Tibial artery (tissue), 4 donors: ENCODE measurements around the gene UVSSA.
A peak's percentile ranks its signal among the peaks of the same experiment; 100 is the strongest.
"Not testable (repeated sequence)": the region's sequence is repeated elsewhere in the genome, so short reads cannot be mapped to it uniquely, and the experiment has no call there.

Experiments
- DNase-seq, 2 donors: peaks; one replicate each; pipeline ENCODE4 v3.0.0-alpha.2; 2019
- H3K27ac ChIP-seq, 2 donors: fragments of 200-600 bp; sonication (generic) in 1 of 2; 1 replicate in 1 of 2; 2 replicates in 1 of 2; pipeline ENCODE4 v1.5.1; 2018 to 2019; ENCODE audit warnings: mild to moderate bottlenecking in 1 of 2
- H3K27me3 ChIP-seq, 2 donors: fragments of 200-600 bp; sonication (generic) in 1 of 2; one replicate each; pipeline versions ENCODE4 v1.5.1 to v1.6.0; 2016 to 2019
- H3K36me3 ChIP-seq, 3 donors: fragments of 200-600 bp; sonication (generic) in 2 of 3; one replicate each; pipeline ENCODE4 v1.5.1; 2016 to 2019; ENCODE audit warnings: mild to moderate bottlenecking in 2 of 3
- H3K4me1 ChIP-seq, 4 donors: fragments of 200-600 bp; sonication (generic) in 2 of 4; 1 replicate in 3 of 4; 2 replicates in 1 of 4; pipeline ENCODE4 v1.5.1; 2016 to 2019
- H3K4me3 ChIP-seq, 2 donors: fragments of 200-600 bp; sonication (generic) in 1 of 2; 1 replicate in 1 of 2; 2 replicates in 1 of 2; pipeline ENCODE4 v1.5.1; 2018 to 2019; ENCODE audit warnings: mild to moderate bottlenecking in 2 of 2
- H3K9me3 ChIP-seq, 3 donors: fragments of 200-600 bp; sonication (generic) in 1 of 3; one replicate each; pipeline ENCODE4 v1.5.1; 2016 to 2019
- CTCF ChIP-seq, 2 experiments: fragments of 200-600 bp in 1 of 2; fragments of 450-650 bp in 1 of 2; IDR thresholded peaks; one replicate each; pipeline ENCODE4 v1.5.1; 2017 to 2019; ENCODE audit warnings: antibody characterized with exemption in 2 of 2, mild to moderate bottlenecking in 1 of 2, moderate library complexity in 1 of 2
- intact Hi-C: fragments of 100-400 bp; cut with DNase I; formaldehyde crosslinking; loops from one replicate; pipeline ENCODE4 v1.15.0; 2023; ENCODE audit warnings: low total_unique reads

The UVSSA gene

GRCh38 chr4:1368421-1369090 is 21.5 kb downstream of the UVSSA start:
- DNase-seq: peak in 1 of 2 donors; percentile 43
- H3K27me3 ChIP-seq: no peaks in the 10 kb centered on the region
- intact Hi-C loops: no loop called here
- no peak for TF ChIP-seq CTCF (IDR thresholded peaks at IDR 0.05)
- no peak overlapping the region for H3K27ac ChIP-seq
- peaks cover 0 to 7% (median 0%) of the 10 kb centered on the region in 4 donors for H3K4me1 ChIP-seq
- no peaks in the 10 kb centered on the region for H3K9me3 ChIP-seq
- no peak overlapping the region for H3K4me3 ChIP-seq
- H3K36me3 ChIP-seq: peaks cover 18 to 72% (median 50%) of the 10 kb centered on the region in 3 donors

GRCh38 chr4:1369091-1369450 is 22.1 kb downstream of the UVSSA start:
- DNase-seq: peak in 1 of 2 donors; percentile 57
- H3K36me3 ChIP-seq: peaks cover 18 to 77% (median 53%) of the 10 kb centered on the region in 3 donors
- H3K27ac ChIP-seq: no peak overlapping the region
- H3K9me3 ChIP-seq: no peaks in the 10 kb centered on the region
- H3K27me3 ChIP-seq: no peaks in the 10 kb centered on the region
- intact Hi-C loops: no loop called here
- no peak overlapping the region for H3K4me3 ChIP-seq
- TF ChIP-seq CTCF (IDR thresholded peaks at IDR 0.05): no peak
- H3K4me1 ChIP-seq: peaks cover 0 to 7% (median 0%) of the 10 kb centered on the region in 4 donors

- TF ChIP-seq CTCF (IDR thresholded peaks at IDR 0.05): no peak
- no peaks in the 10 kb centered on the region for H3K9me3 ChIP-seq
- H3K27me3 ChIP-seq: no peaks in the 10 kb centered on the region
- H3K36me3 ChIP-seq: peaks cover 18 to 82% (median 58%) of the 10 kb centered on the region in 3 donors
- peaks cover 0 to 5% (median 0%) of the 10 kb centered on the region in 4 donors for H3K4me1 ChIP-seq
- intact Hi-C loops: no loop called here
- peak in 1 of 2 donors; percentile 35 for DNase-seq
- no peak overlapping the region for H3K4me3 ChIP-seq
- H3K27ac ChIP-seq: no peak overlapping the region
Observed at GRCh38 chr4:1369479-1370079, 22.6 kb downstream of the UVSSA start.

GRCh38 chr4:1370321-1371124 is 23.5 kb downstream of the UVSSA start:
- no peak overlapping the region for H3K27ac ChIP-seq
- H3K27me3 ChIP-seq: no peaks in the 10 kb centered on the region
- H3K4me1 ChIP-seq: no peaks in the 10 kb centered on the region
- TF ChIP-seq CTCF (IDR thresholded peaks at IDR 0.05): no peak
- intact Hi-C loops: no loop called here
- no peaks in the 10 kb centered on the region for H3K9me3 ChIP-seq
- peak in 1 of 2 donors; percentile 61 for DNase-seq
- H3K4me3 ChIP-seq: no peak overlapping the region
- H3K36me3 ChIP-seq: peaks cover 21 to 84% (median 68%) of the 10 kb centered on the region in 3 donors

GRCh38 chr4:1371176-1372165 is 24.5 kb downstream of the UVSSA start:
- Histone ChIP-seq H3K27ac (no peak overlapping the region), H3K27me3 (no peaks in the 10 kb centered on the region), H3K36me3 (peaks cover 26 to 89% (median 71%) of the 10 kb centered on the region in 3 donors), H3K9me3 (no peaks in the 10 kb centered on the region), H3K4me1 (no peaks in the 10 kb centered on the region), H3K4me3 (no peak overlapping the region)
- TF ChIP-seq CTCF (IDR thresholded peaks at IDR 0.05): no peak
- peak in 1 of 2 donors; percentile 33 for DNase-seq
- intact Hi-C loops: no loop called here

GRCh38 chr4:1372576-1372975 is 25.6 kb downstream of the UVSSA start:
- DNase-seq, H3K4me1 ChIP-seq, H3K27me3 ChIP-seq, intact Hi-C loops, H3K27ac ChIP-seq, H3K9me3 ChIP-seq, H3K4me3 ChIP-seq: not testable (repeated sequence)
- H3K36me3 ChIP-seq: peaks cover 29 to 89% (median 72%) of the 10 kb centered on the region in 3 donors
